ENCODE measurements around the gene CPTP.
A peak's percentile ranks its signal among the peaks of the same experiment; 100 is the strongest.

Gene CPTP

DNA sequence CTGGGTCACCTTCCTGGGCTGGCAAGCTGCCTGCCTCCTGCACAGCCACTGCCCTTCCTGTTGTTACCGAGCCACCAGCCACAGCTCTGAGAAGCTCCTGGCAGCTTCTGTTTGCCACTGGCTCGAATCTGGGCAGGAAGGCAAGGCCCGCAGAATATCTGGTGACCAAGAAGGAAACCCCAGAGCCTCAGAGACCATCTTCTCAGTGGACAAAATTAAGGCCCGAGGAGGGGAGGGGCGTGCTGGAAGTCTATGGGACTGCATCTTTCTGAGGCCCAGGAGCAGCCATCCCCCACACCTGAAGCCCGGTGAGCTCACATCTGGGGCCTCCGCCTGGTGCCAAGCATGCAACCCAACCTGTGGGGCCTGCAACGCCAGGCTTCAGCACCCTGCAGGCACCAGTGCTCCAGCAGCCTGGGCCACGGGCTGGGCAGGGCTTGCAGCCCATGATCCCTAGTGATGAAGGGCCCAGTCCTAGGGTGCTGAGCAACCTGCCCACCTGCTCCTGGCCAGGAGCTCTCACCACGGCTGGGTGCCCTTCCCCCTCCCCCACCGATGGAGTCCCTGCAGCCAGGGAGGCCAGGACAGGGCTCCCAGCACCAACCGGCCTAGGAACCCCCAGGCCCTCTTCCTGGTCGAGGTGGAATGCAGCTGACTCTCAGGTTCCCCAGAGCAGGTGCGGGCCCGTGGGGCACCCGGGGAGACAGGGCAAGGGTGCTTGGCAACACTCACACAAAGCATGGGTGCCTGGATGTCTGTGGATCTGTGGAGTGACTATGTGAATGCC lies 879 bp downstream of the CPTP start:
- H2BK15ac ChIP-seq (ENCODE audit: low read length), result no peak overlapping the region
- peaks cover 18% of the 10 kb centered on the region in 2 donors for H3K4me1 ChIP-seq (ENCODE audit: control insufficient read depth in 2 of 2, insufficient read depth in 1 of 2, low read depth in 1 of 2, low read length in 2 of 2)
- no peak overlapping the region for H3K27ac ChIP-seq (replicated peaks; ENCODE audit: low read length)
- H3K23ac ChIP-seq (ENCODE audit: low read depth, low read length, poor library complexity), result peak overlapping the region; percentile 89
- H2BK120ac ChIP-seq (ENCODE audit: low read depth, low read length), result peak overlapping the region; percentile 72
- peaks cover 0 to 2% (median 0%) of the 10 kb centered on the region in 3 experiments for H3K27me3 ChIP-seq (ENCODE audit: control insufficient read depth in 3 of 3, insufficient read depth in 3 of 3, low read depth in 1 of 3, low read length in 3 of 3)
- H2AFZ ChIP-seq (ENCODE audit: low read length), result peak overlapping the region; percentile 93
- peak overlapping the region; percentile 90 to 97 for H3K4me3 ChIP-seq (ENCODE audit: low read length in 2 of 2)
- peaks cover 22 to 54% of the 10 kb centered on the region in 2 donors for H3K36me3 ChIP-seq (replicated peaks in 1 of 2; ENCODE audit: control insufficient read depth in 2 of 2, insufficient read depth in 2 of 2, low read length in 2 of 2)
- H3K9ac ChIP-seq (ENCODE audit: low read depth, low read length, poor library complexity), result peak overlapping the region; percentile 97
- no peak overlapping the region for H3K14ac ChIP-seq (ENCODE audit: low read length)
- peaks cover 50% of the 10 kb centered on the region for H3K79me1 ChIP-seq (ENCODE audit: low read depth, low read length)
- H4K8ac ChIP-seq (ENCODE audit: low read depth, low read length), result peak overlapping the region; percentile 23
- H3K4ac ChIP-seq (ENCODE audit: low read length), result peak overlapping the region; percentile 76
- DNase-seq (ENCODE audit: low spot score), result no peak
- peak overlapping the region; percentile 16 for H2BK12ac ChIP-seq (ENCODE audit: low read length)
- peak overlapping the region; percentile 98 for H3K4me2 ChIP-seq (ENCODE audit: insufficient read depth, low read length, poor library complexity, severe bottlenecking)
- no CpG with 5 or more reads among the region's 16 CpGs for WGBS, 2 donors (ENCODE audit: extremely low coverage in 2 of 2, insufficient read length in 2 of 2, insufficient replicate concordance in 1 of 2)
- peak overlapping the region; percentile 95 for H2AK5ac ChIP-seq (ENCODE audit: low read depth, low read length)
- H2BK5ac ChIP-seq (ENCODE audit: low read length), result peak overlapping the region; percentile 94
- peak overlapping the region; percentile 92 for H3K18ac ChIP-seq (ENCODE audit: low read length)
- H4K91ac ChIP-seq (ENCODE audit: low read depth, low read length, poor library complexity), result no peak overlapping the region
- peaks cover 0 to 9% of the 10 kb centered on the region in 2 donors for H3K9me3 ChIP-seq (replicated peaks in 1 of 2; ENCODE audit: control insufficient read depth in 2 of 2, insufficient read depth in 1 of 2, low read depth in 1 of 2, low read length in 2 of 2)

DNA sequence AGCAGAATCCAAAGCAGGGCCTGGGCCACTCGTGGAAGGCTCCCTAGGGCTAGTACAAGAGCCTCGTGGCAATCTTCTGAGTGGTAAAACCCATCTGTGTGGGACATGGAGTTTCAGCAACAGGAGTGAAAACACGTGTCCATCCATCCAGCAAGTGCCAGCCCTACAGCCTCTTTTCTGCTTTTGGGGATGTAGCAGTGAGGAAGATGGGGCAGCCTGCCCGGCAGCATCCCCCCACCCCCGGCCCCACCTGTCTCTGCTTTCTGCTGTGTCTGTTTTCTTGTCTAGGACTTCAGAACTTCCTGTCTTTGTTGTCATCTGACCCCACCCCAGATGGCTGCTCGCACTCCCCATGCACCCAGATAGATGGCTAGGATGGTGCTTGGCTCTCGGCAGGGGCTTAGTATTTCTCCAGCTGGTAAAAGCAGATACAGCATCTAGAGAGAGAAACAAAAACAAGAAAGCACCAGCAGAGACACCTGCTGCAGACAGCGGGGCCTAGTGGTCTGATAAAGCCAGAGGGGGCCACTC lies 1.5 kb downstream of the CPTP start:
- Histone ChIP-seq H3K4me3 (ENCODE audit: low read length in 2 of 2) (peak overlapping the region; percentile 25 to 97), H3K27ac (replicated peaks; ENCODE audit: low read length) (no peak overlapping the region)
- DNase-seq (ENCODE audit: low spot score), result no peak

DNA sequence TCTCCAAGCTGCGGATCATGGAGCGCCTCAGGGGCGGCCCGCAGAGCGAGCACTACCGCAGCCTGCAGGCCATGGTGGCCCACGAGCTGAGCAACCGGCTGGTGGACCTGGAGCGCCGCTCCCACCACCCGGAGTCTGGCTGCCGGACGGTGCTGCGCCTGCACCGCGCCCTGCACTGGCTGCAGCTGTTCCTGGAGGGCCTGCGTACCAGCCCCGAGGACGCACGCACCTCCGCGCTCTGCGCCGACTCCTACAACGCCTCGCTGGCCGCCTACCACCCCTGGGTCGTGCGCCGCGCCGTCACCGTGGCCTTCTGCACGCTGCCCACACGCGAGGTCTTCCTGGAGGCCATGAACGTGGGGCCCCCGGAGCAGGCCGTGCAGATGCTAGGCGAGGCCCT lies 2.7 kb downstream of the CPTP start:
- Histone ChIP-seq H3K23ac (ENCODE audit: low read depth, low read length, poor library complexity) (no peak overlapping the region), H3K18ac (ENCODE audit: low read length) (no peak overlapping the region), H3K4me3 (ENCODE audit: low read length in 2 of 2) (no peak overlapping the region), H2BK12ac (ENCODE audit: low read length) (no peak overlapping the region), H2BK15ac (ENCODE audit: low read length) (no peak overlapping the region), H4K91ac (ENCODE audit: low read depth, low read length, poor library complexity) (no peak overlapping the region), H3K4me2 (ENCODE audit: insufficient read depth, low read length, poor library complexity, severe bottlenecking) (no peak overlapping the region), H3K27ac (replicated peaks; ENCODE audit: low read length) (no peak overlapping the region), H3K14ac (ENCODE audit: low read length) (no peak overlapping the region), H2AFZ (ENCODE audit: low read length) (no peak overlapping the region), H3K9ac (ENCODE audit: low read depth, low read length, poor library complexity) (no peak overlapping the region), H4K8ac (ENCODE audit: low read depth, low read length) (no peak overlapping the region), H3K36me3 (replicated peaks in 1 of 2; ENCODE audit: control insufficient read depth in 2 of 2, insufficient read depth in 2 of 2, low read length in 2 of 2) (peaks cover 15 to 37% of the 10 kb centered on the region in 2 donors), H2AK5ac (ENCODE audit: low read depth, low read length) (no peak overlapping the region), H3K79me1 (ENCODE audit: low read depth, low read length) (peaks cover 35% of the 10 kb centered on the region), H3K9me3 (replicated peaks in 1 of 2; ENCODE audit: control insufficient read depth in 2 of 2, insufficient read depth in 1 of 2, low read depth in 1 of 2, low read length in 2 of 2) (peaks cover 0 to 9% of the 10 kb centered on the region in 2 donors), H2BK120ac (ENCODE audit: low read depth, low read length) (no peak overlapping the region), H3K4me1 (ENCODE audit: control insufficient read depth in 2 of 2, insufficient read depth in 1 of 2, low read depth in 1 of 2, low read length in 2 of 2) (peaks cover 18 to 27% of the 10 kb centered on the region in 2 donors), H3K27me3 (ENCODE audit: control insufficient read depth in 3 of 3, insufficient read depth in 3 of 3, low read depth in 1 of 3, low read length in 3 of 3) (peaks cover 0 to 2% (median 0%) of the 10 kb centered on the region in 3 experiments), H3K4ac (ENCODE audit: low read length) (no peak overlapping the region), H2BK5ac (ENCODE audit: low read length) (no peak overlapping the region)
- DNase-seq (ENCODE audit: low spot score), result no peak
- no CpG with 5 or more reads among the region's 40 CpGs for WGBS, 2 donors (ENCODE audit: extremely low coverage in 2 of 2, insufficient read length in 2 of 2, insufficient replicate concordance in 1 of 2)

More for the DNA sequence above, 1.5 kb downstream of the CPTP start:
- Histone ChIP-seq H2BK5ac (ENCODE audit: low read length) (no peak overlapping the region), H3K27me3 (ENCODE audit: control insufficient read depth in 3 of 3, insufficient read depth in 3 of 3, low read depth in 1 of 3, low read length in 3 of 3) (peaks cover 0 to 2% (median 0%) of the 10 kb centered on the region in 3 experiments), H3K9me3 (replicated peaks in 1 of 2; ENCODE audit: control insufficient read depth in 2 of 2, insufficient read depth in 1 of 2, low read depth in 1 of 2, low read length in 2 of 2) (peaks cover 0 to 9% of the 10 kb centered on the region in 2 donors), H3K4me2 (ENCODE audit: insufficient read depth, low read length, poor library complexity, severe bottlenecking) (no peak overlapping the region), H2BK120ac (ENCODE audit: low read depth, low read length) (peak overlapping the region; percentile 47), H3K9ac (ENCODE audit: low read depth, low read length, poor library complexity) (no peak overlapping the region), H3K14ac (ENCODE audit: low read length) (no peak overlapping the region), H2AFZ (ENCODE audit: low read length) (no peak overlapping the region), H3K23ac (ENCODE audit: low read depth, low read length, poor library complexity) (no peak overlapping the region), H3K4ac (ENCODE audit: low read length) (no peak overlapping the region), H2AK5ac (ENCODE audit: low read depth, low read length) (no peak overlapping the region), H2BK12ac (ENCODE audit: low read length) (no peak overlapping the region), H3K79me1 (ENCODE audit: low read depth, low read length) (peaks cover 44% of the 10 kb centered on the region), H3K4me1 (ENCODE audit: control insufficient read depth in 2 of 2, insufficient read depth in 1 of 2, low read depth in 1 of 2, low read length in 2 of 2) (peaks cover 18 to 24% of the 10 kb centered on the region in 2 donors), H4K91ac (ENCODE audit: low read depth, low read length, poor library complexity) (no peak overlapping the region), H2BK15ac (ENCODE audit: low read length) (no peak overlapping the region), H3K18ac (ENCODE audit: low read length) (no peak overlapping the region), H4K8ac (ENCODE audit: low read depth, low read length) (no peak overlapping the region), H3K36me3 (replicated peaks in 1 of 2; ENCODE audit: control insufficient read depth in 2 of 2, insufficient read depth in 2 of 2, low read length in 2 of 2) (peaks cover 22 to 47% of the 10 kb centered on the region in 2 donors)
- no CpG with 5 or more reads among the region's 8 CpGs for WGBS, 2 donors (ENCODE audit: extremely low coverage in 2 of 2, insufficient read length in 2 of 2, insufficient replicate concordance in 1 of 2)

GRCh38 chr1:1328254-1328653 lies 3.7 kb downstream of the CPTP start:
- no peak overlapping the region for H2AFZ ChIP-seq (ENCODE audit: low read length)
- no peak overlapping the region for H2BK5ac ChIP-seq (ENCODE audit: low read length)
- DNase-seq (ENCODE audit: low spot score), result no peak
- no peak overlapping the region for H2BK120ac ChIP-seq (ENCODE audit: low read depth, low read length)
- H2BK15ac ChIP-seq (ENCODE audit: low read length), result no peak overlapping the region
- no peak overlapping the region for H3K14ac ChIP-seq (ENCODE audit: low read length)
- no peak overlapping the region for H3K4me3 ChIP-seq (ENCODE audit: low read length in 2 of 2)
- peaks cover 0 to 9% of the 10 kb centered on the region in 2 donors for H3K9me3 ChIP-seq (replicated peaks in 1 of 2; ENCODE audit: control insufficient read depth in 2 of 2, insufficient read depth in 1 of 2, low read depth in 1 of 2, low read length in 2 of 2)
- peaks cover 18 to 21% of the 10 kb centered on the region in 2 donors for H3K4me1 ChIP-seq (ENCODE audit: control insufficient read depth in 2 of 2, insufficient read depth in 1 of 2, low read depth in 1 of 2, low read length in 2 of 2)
- H3K4me2 ChIP-seq (ENCODE audit: insufficient read depth, low read length, poor library complexity, severe bottlenecking), result no peak overlapping the region
- H3K27ac ChIP-seq (replicated peaks; ENCODE audit: low read length), result no peak overlapping the region
- H4K91ac ChIP-seq (ENCODE audit: low read depth, low read length, poor library complexity), result no peak overlapping the region
- no peak overlapping the region for H3K9ac ChIP-seq (ENCODE audit: low read depth, low read length, poor library complexity)
- no peak overlapping the region for H2AK5ac ChIP-seq (ENCODE audit: low read depth, low read length)
- H3K79me1 ChIP-seq (ENCODE audit: low read depth, low read length), result peaks cover 29% of the 10 kb centered on the region
- no peak overlapping the region for H3K18ac ChIP-seq (ENCODE audit: low read length)
- WGBS, 2 donors (ENCODE audit: extremely low coverage in 2 of 2, insufficient read length in 2 of 2, insufficient replicate concordance in 1 of 2), result no CpG with 5 or more reads among the region's 15 CpGs
- H2BK12ac ChIP-seq (ENCODE audit: low read length), result no peak overlapping the region
- peaks cover 0 to 2% (median 0%) of the 10 kb centered on the region in 3 experiments for H3K27me3 ChIP-seq (ENCODE audit: control insufficient read depth in 3 of 3, insufficient read depth in 3 of 3, low read depth in 1 of 3, low read length in 3 of 3)
- peaks cover 13 to 30% of the 10 kb centered on the region in 2 donors for H3K36me3 ChIP-seq (replicated peaks in 1 of 2; ENCODE audit: control insufficient read depth in 2 of 2, insufficient read depth in 2 of 2, low read length in 2 of 2)
- no peak overlapping the region for H4K8ac ChIP-seq (ENCODE audit: low read depth, low read length)
- no peak overlapping the region for H3K4ac ChIP-seq (ENCODE audit: low read length)
- H3K23ac ChIP-seq (ENCODE audit: low read depth, low read length, poor library complexity), result no peak overlapping the region
